ENCODE results near the gene PGBD4. TPM values are rescaled to one million over a fixed set of nuclear protein-coding genes. Genes with fewer than 3 reads are reported as not detected.

Gene PGBD4
- total RNA-seq, 2 experiments from 2014 or later, result 4.1 to 4.4 TPM

DNA sequence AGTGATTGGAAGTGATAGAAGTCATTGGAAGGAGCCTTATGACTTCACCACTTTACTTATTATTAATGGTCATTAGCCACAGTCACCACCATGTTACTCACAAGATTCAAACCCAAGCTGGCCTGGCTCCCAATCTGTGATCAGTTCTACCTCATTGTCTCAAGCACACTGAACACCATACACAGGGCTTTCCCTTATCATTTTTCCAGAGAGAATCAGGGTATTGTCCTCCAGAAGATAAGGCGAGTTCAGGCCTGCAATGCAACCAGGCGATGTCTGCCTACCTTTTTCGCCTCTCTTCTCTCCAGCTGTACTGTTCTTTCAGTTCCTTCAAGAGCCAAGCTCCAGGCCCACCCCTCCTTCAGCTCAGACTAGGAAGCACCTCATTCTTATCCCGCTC, 25.1 kb upstream of the PGBD4 start:
- H3K4me1 ChIP-seq (ENCODE audit: insufficient read depth, low read length, poor library complexity, severe bottlenecking), result no peaks in the 10 kb centered on the region
- H3K4me3 ChIP-seq (ENCODE audit: low read depth, low read length, poor library complexity, severe bottlenecking), result no peak overlapping the region
- no peak for TF ChIP-seq EZH2phosphoT487 (IDR thresholded peaks at IDR 0.05; ENCODE audit: borderline replicate concordance, low read depth, low read length)
- TF ChIP-seq, protein P1, sequence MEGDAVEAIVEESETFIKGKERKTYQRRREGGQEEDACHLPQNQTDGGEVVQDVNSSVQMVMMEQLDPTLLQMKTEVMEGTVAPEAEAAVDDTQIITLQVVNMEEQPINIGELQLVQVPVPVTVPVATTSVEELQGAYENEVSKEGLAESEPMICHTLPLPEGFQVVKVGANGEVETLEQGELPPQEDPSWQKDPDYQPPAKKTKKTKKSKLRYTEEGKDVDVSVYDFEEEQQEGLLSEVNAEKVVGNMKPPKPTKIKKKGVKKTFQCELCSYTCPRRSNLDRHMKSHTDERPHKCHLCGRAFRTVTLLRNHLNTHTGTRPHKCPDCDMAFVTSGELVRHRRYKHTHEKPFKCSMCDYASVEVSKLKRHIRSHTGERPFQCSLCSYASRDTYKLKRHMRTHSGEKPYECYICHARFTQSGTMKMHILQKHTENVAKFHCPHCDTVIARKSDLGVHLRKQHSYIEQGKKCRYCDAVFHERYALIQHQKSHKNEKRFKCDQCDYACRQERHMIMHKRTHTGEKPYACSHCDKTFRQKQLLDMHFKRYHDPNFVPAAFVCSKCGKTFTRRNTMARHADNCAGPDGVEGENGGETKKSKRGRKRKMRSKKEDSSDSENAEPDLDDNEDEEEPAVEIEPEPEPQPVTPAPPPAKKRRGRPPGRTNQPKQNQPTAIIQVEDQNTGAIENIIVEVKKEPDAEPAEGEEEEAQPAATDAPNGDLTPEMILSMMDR (conservative IDR thresholded peaks at IDR 0.05; ENCODE audit: low read length), result no peak
- no peak overlapping the region for H3K27ac ChIP-seq (ENCODE audit: low read depth, low read length, poor library complexity, severe bottlenecking)
- no peak for DNase-seq (ENCODE audit: low spot score)
- H3K79me2 ChIP-seq (ENCODE audit: insufficient read depth, low read depth, low read length), result no peaks in the 10 kb centered on the region
- ChIA-PET POLR2A (no interaction called here), CTCF (ENCODE audit: unreplicated experiment) (interaction anchor here (1.2 kb wide), 1 partner anchor 19 kb away, joined by 4 read pairs; no protein-coding TSS in a partner anchor)
- H3K4me2 ChIP-seq (ENCODE audit: low read length), result no peak overlapping the region
- H3K36me3 ChIP-seq (ENCODE audit: insufficient read depth, low read length), result no peaks in the 10 kb centered on the region
- no peaks in the 10 kb centered on the region for H3K9me2 ChIP-seq (ENCODE audit: insufficient read depth, low read length)
- H3K9me3 ChIP-seq (ENCODE audit: low read length), result no peaks in the 10 kb centered on the region
- intact Hi-C loops (cut with micrococcal nuclease; ENCODE audit: unreplicated experiment), result no loop called here
- no TSS peak for BruUV-seq (replicated peaks)
- no peak overlapping the region for H2AFZ ChIP-seq (ENCODE audit: low read length)
- no peaks in the 10 kb centered on the region for H4K20me1 ChIP-seq (ENCODE audit: insufficient read depth, low read length)

DNA sequence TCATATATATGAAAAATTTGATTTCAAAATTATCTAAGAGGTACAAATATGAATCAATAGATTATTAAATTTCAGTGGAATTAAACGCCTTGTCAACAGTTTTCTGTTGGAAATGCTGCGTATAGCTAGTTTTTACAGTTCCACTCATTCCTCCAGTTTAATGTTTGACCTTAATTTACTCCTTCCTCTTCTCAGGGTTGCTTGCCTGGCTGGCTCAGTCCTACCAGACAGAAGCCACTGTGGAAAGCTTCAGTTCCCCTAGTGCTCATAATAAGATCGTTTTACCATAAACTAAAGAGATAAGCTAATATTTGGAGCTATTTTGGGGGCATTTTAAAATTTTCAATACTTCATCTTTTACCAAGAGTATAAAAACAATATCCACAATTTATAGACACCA, 23.0 kb upstream of the PGBD4 start:
- TF ChIP-seq EZH2phosphoT487 (IDR thresholded peaks at IDR 0.05; ENCODE audit: borderline replicate concordance, low read depth, low read length), result no peak
- TF ChIP-seq, protein P1 (conservative IDR thresholded peaks at IDR 0.05; ENCODE audit: low read length), result no peak
- H2AFZ ChIP-seq (ENCODE audit: low read length), result no peak overlapping the region
- no peak for DNase-seq (ENCODE audit: low spot score)
- no TSS peak for BruUV-seq (replicated peaks)
- no peaks in the 10 kb centered on the region for H3K9me3 ChIP-seq (ENCODE audit: low read length)
- ChIA-PET CTCF (ENCODE audit: unreplicated experiment) (no interaction called here), POLR2A (interaction anchor here (0.6 to 0.8 kb wide), 2 partner anchors 38 to 860 kb away, joined by 3 read pairs; no protein-coding TSS in a partner anchor)
- peaks cover 7% of the 10 kb centered on the region for H3K36me3 ChIP-seq (ENCODE audit: insufficient read depth, low read length)
- no peaks in the 10 kb centered on the region for H3K4me1 ChIP-seq (ENCODE audit: insufficient read depth, low read length, poor library complexity, severe bottlenecking)
- H3K9me2 ChIP-seq (ENCODE audit: insufficient read depth, low read length), result no peaks in the 10 kb centered on the region
- H4K20me1 ChIP-seq (ENCODE audit: insufficient read depth, low read length), result no peaks in the 10 kb centered on the region
- H3K4me2 ChIP-seq (ENCODE audit: low read length), result no peak overlapping the region
- no peaks in the 10 kb centered on the region for H3K79me2 ChIP-seq (ENCODE audit: insufficient read depth, low read depth, low read length)
- no peak overlapping the region for H3K4me3 ChIP-seq (ENCODE audit: low read depth, low read length, poor library complexity, severe bottlenecking)
- intact Hi-C loops (cut with micrococcal nuclease; ENCODE audit: unreplicated experiment), result no loop called here
- H3K27ac ChIP-seq (ENCODE audit: low read depth, low read length, poor library complexity, severe bottlenecking), result no peak overlapping the region

DNA sequence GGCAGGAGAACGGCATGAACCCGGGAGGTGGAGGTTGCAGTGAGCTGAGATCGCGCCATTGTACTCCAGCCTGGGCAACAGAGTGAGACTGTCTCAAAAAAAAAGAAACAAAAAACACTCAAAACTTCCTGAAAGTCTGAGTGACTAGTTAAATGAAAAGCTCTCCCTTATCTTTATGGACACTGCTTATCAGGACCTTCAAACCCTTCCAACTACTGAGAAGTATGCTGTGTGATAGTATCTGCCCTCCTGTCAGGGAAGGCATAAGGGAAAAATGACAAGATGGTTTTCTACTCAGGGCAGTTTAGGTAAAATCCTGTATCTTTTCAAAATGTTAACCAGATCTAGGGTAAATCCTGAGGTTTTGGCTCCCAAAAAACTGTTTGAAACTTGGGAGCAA, 22.0 kb upstream of the PGBD4 start:
- ChIA-PET CTCF (ENCODE audit: unreplicated experiment) (no interaction called here), POLR2A (interaction anchor here (0.6 kb wide), 2 partner anchors 60 to 289 kb away, joined by 3 to 5 read pairs; no protein-coding TSS in a partner anchor)
- intact Hi-C loops (cut with micrococcal nuclease; ENCODE audit: unreplicated experiment), result no loop called here
- BruUV-seq (replicated peaks), result no TSS peak
- H3K4me1 ChIP-seq (ENCODE audit: insufficient read depth, low read length, poor library complexity, severe bottlenecking), result no peaks in the 10 kb centered on the region
- no peaks in the 10 kb centered on the region for H4K20me1 ChIP-seq (ENCODE audit: insufficient read depth, low read length)
- no peaks in the 10 kb centered on the region for H3K9me2 ChIP-seq (ENCODE audit: insufficient read depth, low read length)
- H2AFZ ChIP-seq (ENCODE audit: low read length), result no peak overlapping the region
- H3K36me3 ChIP-seq (ENCODE audit: insufficient read depth, low read length), result peaks cover 13% of the 10 kb centered on the region
- no peaks in the 10 kb centered on the region for H3K9me3 ChIP-seq (ENCODE audit: low read length)
- no peak overlapping the region for H3K27ac ChIP-seq (ENCODE audit: low read depth, low read length, poor library complexity, severe bottlenecking)
- H3K4me2 ChIP-seq (ENCODE audit: low read length), result no peak overlapping the region
- no peak for DNase-seq (ENCODE audit: low spot score)
- no peaks in the 10 kb centered on the region for H3K79me2 ChIP-seq (ENCODE audit: insufficient read depth, low read depth, low read length)
- no peak overlapping the region for H3K4me3 ChIP-seq (ENCODE audit: low read depth, low read length, poor library complexity, severe bottlenecking)
- no peak for TF ChIP-seq EZH2phosphoT487 (IDR thresholded peaks at IDR 0.05; ENCODE audit: borderline replicate concordance, low read depth, low read length)
- TF ChIP-seq, protein P1 (conservative IDR thresholded peaks at IDR 0.05; ENCODE audit: low read length), result no peak
